HG02588 (cell line): ENCODE results near the gene ACTR1B.
"Not testable (repeated sequence)": the region's sequence is repeated elsewhere in the genome, so short reads cannot be mapped to it uniquely, and the experiment has no call there.

ENCODE experiments used
- ATAC-seq: cut with Tn5 transposase; IDR thresholded peaks from one replicate; pipeline ENCODE4 v1.9.1; 2021; ENCODE audit warnings: mild to moderate bottlenecking, moderate library complexity; ENCODE audit not compliant: unreplicated experiment

Gene ACTR1B

DNA sequence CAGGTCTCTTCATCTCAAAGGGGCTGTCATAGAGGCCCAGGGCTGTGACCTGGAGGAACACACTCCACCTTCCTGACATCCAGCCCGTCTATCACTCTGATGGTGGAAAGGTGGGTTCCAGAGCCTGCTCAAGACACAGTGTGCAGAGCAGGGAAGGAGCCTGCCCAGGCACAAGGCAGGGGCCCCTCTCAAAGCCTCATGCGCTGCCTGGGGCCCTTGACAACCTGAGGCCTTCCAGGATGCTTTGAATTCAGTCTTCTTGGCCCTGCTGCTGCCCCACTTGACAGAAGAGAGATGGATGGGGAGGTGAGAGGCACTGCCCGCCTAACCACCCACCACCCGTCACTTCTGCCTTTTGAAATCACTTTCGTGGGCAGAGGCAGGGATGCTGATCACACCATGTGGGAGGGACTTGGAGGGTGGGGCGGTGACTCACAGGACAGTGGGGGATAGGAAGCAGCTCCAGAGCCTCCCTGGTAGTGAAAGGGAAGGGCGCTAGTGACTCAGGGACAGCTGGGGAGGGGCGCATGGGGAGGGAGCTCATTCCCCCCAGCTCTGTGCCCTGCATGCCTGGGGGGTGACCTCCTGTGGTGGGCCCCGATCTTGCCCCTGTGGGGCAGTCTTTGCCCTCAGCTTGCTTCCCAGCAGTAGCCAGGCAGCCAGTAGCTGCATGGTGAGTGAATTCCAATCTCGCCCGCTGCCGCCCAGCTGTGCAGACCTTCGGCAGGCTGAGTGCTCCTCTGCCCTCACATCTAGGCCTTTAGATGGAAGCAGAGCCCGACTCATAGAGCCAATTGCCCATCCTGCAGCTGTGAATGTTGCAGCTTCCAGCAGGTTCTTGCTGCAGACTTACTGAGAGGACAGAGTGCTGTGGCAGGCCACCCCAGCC, 44.7 kb downstream of the ACTR1B start:
- not testable (repeated sequence) for ATAC-seq

DNA sequence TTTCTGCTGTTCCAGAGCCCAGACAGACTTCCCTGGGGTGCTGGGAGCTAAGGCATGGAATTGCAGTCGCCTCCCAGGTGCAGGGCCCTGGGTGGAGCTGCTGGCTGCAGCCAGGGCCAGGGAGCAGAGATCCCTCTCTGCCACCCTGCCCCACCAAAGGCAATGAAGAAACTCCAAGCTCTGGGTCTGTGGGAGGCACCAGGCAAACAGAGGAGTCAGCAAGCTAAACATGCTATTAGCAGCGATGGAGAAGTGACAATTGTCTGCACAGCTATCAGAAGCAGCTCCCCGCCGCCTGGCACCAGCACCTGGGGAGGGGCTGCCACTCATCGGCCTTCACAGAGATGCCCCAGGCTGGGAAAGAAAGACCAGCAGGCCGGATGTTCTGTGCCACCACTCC, 45.9 kb downstream of the ACTR1B start:
- ATAC-seq, result no peak

DNA sequence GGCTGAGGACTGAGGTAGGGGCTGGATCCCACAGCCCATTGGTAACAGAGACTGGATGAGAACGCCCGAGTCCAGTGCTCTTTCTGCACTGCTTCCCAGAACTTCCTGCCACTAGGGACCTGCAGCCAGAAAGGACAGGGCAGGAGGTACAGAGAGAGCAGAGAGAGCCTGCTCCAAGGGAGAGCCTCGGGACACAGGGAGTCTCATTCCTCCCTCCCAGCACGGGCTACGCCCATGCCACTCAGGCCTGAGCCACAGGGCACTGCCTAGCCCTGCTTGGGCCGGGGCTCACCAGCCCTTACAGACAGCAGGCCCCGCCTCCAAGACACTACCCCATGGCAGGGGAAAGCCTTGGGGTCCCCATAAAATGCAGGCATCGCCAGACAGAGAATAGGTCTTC, 48.1 kb downstream of the ACTR1B start:
- ATAC-seq, result not testable (repeated sequence)

DNA sequence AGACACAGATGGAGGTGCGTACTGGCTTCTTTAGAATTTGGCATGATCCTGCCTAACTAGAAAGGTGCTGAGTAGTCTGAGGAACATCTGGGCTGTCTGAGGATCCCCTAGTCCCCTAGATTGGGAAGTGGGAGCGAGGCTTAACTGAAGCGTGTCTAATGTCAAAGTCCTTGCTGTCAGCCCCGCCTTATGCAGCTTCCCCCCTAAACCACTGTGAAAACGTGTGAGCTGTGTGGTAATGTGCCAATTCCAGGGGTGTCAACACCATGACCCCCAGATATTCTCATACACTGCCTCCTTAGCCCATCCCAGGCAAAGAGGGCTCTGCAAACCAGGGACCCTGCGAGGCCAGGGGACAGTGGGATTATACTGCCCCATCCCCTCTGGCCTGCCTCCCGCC, 51.9 kb downstream of the ACTR1B start:
- ATAC-seq, result not testable (repeated sequence)

DNA sequence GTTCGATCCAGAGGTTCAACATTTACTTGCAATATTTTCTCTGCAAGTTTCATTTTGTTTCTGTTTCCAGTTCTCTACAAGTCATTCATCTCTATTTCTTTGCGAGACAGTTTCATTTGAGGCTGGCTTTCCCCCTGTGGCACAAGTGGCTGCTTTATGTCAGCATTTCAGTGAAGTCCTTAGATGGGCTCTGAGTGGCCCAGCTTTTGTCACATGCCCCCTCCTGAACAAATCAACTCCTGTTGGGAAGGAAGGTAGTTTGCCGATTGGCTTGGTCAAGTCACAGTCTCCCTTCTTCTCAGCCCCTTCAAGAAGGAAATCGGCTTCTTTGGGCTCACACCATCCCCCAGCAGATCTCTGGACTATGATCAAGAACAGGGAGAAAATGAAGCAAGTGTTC, 55.1 kb downstream of the ACTR1B start:
- not testable (repeated sequence) for ATAC-seq
